Measurements from ENCODE around the gene ADGRB2. TPM values are rescaled to one million over a fixed set of nuclear protein-coding genes. Genes with fewer than 3 reads are reported as not detected.

Gene ADGRB2
- total RNA-seq, 1 donor from 2014 or later = 21.5 TPM

DNA sequence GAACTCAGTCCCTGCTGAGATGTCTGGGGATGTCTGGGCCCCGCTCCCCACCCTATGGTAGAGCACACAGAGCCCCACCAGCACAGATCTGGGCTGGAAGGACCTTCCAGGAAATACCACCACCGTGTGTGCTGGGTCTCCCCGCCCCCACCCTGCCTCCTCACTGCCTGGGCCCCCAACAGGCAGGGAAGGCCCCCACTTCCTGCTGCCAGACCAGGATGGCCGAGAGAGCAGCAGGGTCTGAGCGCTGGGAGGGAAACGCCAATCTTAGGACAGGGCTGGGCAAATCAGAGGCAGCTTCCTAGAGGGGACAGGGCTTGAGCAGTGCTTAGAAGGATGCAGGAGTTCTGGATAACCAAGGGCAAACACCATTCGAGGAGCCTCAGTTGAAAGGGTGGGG lies 11.9 kb downstream of the ADGRB2 start:
- no peaks in the 10 kb centered on the region for H3K9me3 Mint-ChIP-seq
- H3K4me3 Mint-ChIP-seq = no peak overlapping the region
- H3K27ac Mint-ChIP-seq = no peak overlapping the region
- no peaks in the 10 kb centered on the region for H3K27me3 Mint-ChIP-seq (ENCODE audit: low read depth)
- DNase-seq (ENCODE audit: low spot score in 2 of 2, unreplicated experiment in 2 of 2) = no peak
- no peaks in the 10 kb centered on the region for H3K36me3 Mint-ChIP-seq
- TF ChIP-seq, protein P1, sequence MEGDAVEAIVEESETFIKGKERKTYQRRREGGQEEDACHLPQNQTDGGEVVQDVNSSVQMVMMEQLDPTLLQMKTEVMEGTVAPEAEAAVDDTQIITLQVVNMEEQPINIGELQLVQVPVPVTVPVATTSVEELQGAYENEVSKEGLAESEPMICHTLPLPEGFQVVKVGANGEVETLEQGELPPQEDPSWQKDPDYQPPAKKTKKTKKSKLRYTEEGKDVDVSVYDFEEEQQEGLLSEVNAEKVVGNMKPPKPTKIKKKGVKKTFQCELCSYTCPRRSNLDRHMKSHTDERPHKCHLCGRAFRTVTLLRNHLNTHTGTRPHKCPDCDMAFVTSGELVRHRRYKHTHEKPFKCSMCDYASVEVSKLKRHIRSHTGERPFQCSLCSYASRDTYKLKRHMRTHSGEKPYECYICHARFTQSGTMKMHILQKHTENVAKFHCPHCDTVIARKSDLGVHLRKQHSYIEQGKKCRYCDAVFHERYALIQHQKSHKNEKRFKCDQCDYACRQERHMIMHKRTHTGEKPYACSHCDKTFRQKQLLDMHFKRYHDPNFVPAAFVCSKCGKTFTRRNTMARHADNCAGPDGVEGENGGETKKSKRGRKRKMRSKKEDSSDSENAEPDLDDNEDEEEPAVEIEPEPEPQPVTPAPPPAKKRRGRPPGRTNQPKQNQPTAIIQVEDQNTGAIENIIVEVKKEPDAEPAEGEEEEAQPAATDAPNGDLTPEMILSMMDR (IDR thresholded peaks at IDR 0.05; ENCODE audit: unreplicated experiment) = no peak
- peaks cover 42% of the 10 kb centered on the region for H3K4me1 Mint-ChIP-seq

DNA sequence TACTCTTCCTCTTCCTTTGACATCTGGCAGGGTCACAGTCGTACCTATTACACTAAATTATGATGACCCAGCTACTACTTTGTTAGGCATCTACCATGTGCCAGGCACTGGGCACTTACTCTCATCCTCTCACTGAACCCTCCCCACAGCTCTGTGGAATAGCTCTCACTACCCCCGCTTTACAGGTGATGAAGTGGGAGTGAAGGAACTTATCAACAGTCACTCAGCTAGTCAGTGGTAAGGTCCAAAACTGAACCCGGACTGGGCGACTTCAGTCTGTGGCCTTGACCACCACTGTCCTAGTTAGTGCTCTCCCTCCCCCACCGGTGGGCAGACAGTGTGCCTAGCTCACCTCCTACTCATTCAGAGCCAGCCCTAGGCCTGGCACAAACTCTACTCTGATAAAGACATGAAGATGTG lies 12.3 kb downstream of the ADGRB2 start:
- Mint-ChIP-seq H3K4me3 (no peak overlapping the region), H3K4me1 (peaks cover 46% of the 10 kb centered on the region), H3K9me3 (no peaks in the 10 kb centered on the region), H3K27me3 (ENCODE audit: low read depth) (no peaks in the 10 kb centered on the region), H3K36me3 (no peaks in the 10 kb centered on the region), H3K27ac (no peak overlapping the region)
- TF ChIP-seq, protein P1 (IDR thresholded peaks at IDR 0.05; ENCODE audit: unreplicated experiment) = no peak
- no peak for DNase-seq (ENCODE audit: low spot score in 2 of 2, unreplicated experiment in 2 of 2)

DNA sequence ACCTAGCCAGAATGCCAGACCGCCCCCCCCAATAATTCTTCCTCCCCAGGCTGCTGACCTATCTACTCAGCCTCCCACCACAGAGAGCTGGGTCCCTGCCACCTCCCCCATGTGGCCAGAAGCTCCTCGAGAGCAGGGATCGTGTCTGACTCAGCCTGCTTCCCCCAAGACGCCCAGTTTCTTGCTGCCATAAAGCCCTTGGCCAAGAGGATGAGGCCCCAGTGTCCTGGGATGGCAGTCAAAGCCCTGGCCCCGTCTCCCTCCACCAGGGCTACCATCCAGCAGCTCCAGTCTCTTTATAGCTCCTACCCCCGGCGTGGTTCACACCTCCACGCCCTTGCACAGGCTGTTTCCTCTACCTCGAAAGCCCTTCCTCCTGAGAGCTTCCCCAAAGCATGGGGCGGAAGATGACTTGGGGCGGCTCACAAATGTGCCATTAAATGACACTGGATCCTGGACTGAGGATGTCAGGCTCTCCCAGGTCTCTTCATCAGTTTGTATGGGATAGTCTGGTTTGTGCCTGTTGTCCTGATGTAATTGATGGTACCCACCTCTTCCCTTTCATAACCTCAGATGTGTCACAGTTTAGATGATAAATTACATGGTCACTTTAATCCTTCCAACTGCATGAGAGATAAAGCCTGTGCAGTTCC lies 13.2 kb downstream of the ADGRB2 start:
- H3K4me1 Mint-ChIP-seq = peaks cover 54% of the 10 kb centered on the region
- no peak overlapping the region for H3K4me3 Mint-ChIP-seq
- H3K27ac Mint-ChIP-seq = no peak overlapping the region
- H3K9me3 Mint-ChIP-seq = no peaks in the 10 kb centered on the region
- TF ChIP-seq, protein P1 (IDR thresholded peaks at IDR 0.05; ENCODE audit: unreplicated experiment) = no peak
- H3K27me3 Mint-ChIP-seq (ENCODE audit: low read depth) = no peaks in the 10 kb centered on the region
- no peaks in the 10 kb centered on the region for H3K36me3 Mint-ChIP-seq
- DNase-seq (ENCODE audit: low spot score in 2 of 2, unreplicated experiment in 2 of 2) = no peak

DNA sequence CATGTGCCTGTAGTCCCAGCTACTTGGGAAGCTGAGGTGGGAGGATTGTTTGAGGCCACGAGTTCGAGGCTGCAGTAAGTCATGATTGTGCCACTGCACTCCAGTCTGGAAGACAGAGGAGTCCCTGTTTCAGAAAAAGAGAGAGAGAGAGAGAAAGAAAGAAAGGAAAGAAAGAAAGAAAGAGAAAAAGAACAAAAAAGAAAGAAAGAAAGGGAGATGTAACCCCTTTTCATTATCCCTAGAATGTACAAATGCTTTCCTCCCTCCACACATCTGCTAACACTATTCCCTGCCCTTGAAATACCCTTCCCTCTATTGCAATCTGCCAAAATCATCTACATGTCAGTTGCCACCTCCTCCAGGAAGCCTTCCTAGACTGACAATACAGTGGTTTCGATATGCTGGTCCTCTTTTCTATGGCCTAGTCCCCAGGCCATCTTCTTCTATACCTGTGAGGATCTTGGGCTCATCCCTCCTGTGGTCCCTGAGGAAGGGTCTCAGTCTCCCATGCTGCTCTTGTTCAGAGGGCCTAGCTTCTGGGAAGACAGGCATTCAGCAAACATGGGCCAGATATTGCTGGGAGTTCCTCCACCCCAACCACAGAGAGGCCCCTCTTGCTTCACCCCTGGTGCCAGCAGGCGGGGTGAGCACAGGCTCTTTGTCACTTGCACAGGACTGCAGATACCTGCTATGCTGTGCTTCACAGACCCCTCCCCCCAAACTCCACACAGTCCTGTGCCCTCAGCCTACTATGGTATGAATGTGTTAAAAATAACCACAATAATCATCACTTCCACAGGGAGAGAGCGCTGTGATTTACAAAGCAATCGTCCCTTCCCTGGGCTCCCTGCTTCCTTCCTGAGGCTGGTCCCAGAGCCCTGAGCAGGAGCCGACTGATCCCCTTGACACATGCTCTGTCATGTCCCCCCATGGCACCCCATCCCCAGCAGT lies 14.1 kb downstream of the ADGRB2 start:
- H3K27me3 Mint-ChIP-seq (ENCODE audit: low read depth) = no peaks in the 10 kb centered on the region

DNA sequence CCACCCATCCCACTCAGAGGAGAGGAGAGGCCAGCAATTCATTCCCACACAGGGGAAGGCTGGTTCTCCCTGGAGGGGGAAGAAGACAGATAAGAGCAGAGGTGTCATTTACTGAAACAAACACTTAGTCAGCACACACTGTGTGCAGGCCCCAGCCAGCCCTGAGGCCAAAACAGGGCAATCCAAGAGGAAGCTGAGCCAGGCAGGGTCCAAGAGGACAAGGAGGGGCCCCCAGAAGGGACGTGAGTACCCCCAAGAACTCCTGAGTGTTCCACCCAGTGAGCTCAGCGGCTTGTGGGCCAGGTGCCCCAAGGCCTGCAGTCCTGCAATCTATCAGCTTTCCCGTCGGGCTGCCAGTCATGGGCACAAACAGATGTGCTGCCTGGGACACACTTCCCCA lies 15.8 kb downstream of the ADGRB2 start:
- Mint-ChIP-seq H3K36me3 (no peaks in the 10 kb centered on the region), H3K27ac (no peak overlapping the region), H3K27me3 (ENCODE audit: low read depth) (no peaks in the 10 kb centered on the region), H3K9me3 (no peaks in the 10 kb centered on the region), H3K4me1 (peaks cover 44% of the 10 kb centered on the region), H3K4me3 (no peak overlapping the region)
- DNase-seq (ENCODE audit: low spot score in 2 of 2, unreplicated experiment in 2 of 2) = no peak
- TF ChIP-seq, protein P1 (IDR thresholded peaks at IDR 0.05; ENCODE audit: unreplicated experiment) = no peak

More for the DNA sequence above, 14.1 kb downstream of the ADGRB2 start:
- Mint-ChIP-seq H3K27ac (no peak overlapping the region), H3K9me3 (no peaks in the 10 kb centered on the region), H3K4me3 (no peak overlapping the region), H3K4me1 (peaks cover 49% of the 10 kb centered on the region), H3K36me3 (no peaks in the 10 kb centered on the region)
- TF ChIP-seq, protein P1 (IDR thresholded peaks at IDR 0.05; ENCODE audit: unreplicated experiment) = no peak
- no peak for DNase-seq (ENCODE audit: low spot score in 2 of 2, unreplicated experiment in 2 of 2)

Data from mesothelial cell of epicardium (in vitro differentiated cells).